Fibroblast of the aortic adventitia (primary cell): ENCODE measurements around the gene PPP2R5B. TPM values are rescaled to one million over a fixed set of nuclear protein-coding genes. Genes with fewer than 3 reads are reported as not detected.
A peak's percentile ranks its signal among the peaks of the same experiment; 100 is the strongest.

Experiments used
- DNase-seq: peaks from one replicate; pipeline ENCODE4 v3.0.0-alpha.2; 2010; ENCODE audit warnings: low read depth
- H3K4me3 ChIP-seq: 2 replicates; pipeline ENCODE4 v1.5.1; 2011; ENCODE audit warnings: low read depth, mild to moderate bottlenecking, control low read depth, low read length, moderate library complexity
- CTCF ChIP-seq: IDR thresholded peaks from 2 replicates; pipeline ENCODE4 v1.5.1; 2011; ENCODE audit warnings: mild to moderate bottlenecking, low read length, control low read depth, inconsistent platforms; ENCODE audit not compliant: insufficient read depth
- total RNA-seq: library from RNA; depleted of rRNA; stranded (reverse); fragments of >200 nt; gene quantifications from 2 replicates; pipeline ENCODE4 v1.2.3, GENCODE V29; 2012; ENCODE audit warnings: low replicate concordance

Gene PPP2R5B
- total RNA-seq, 1 donor = 7.9 TPM

- DNase-seq = peak; percentile 65
- peak overlapping the region; percentile 59 for H3K4me3 ChIP-seq
- TF ChIP-seq CTCF = peak; percentile 26
These were observed 6.5 kb upstream of the PPP2R5B start for GRCh38 chr11:64918017-64918416.

GRCh38 chr11:64919627-64920026 is 4.9 kb upstream of the PPP2R5B start:
- DNase-seq = no peak
- no peak overlapping the region for H3K4me3 ChIP-seq
- TF ChIP-seq CTCF = no peak

GRCh38 chr11:64920124-64920523 is 4.4 kb upstream of the PPP2R5B start:
- no peak for TF ChIP-seq CTCF
- no peak for DNase-seq
- no peak overlapping the region for H3K4me3 ChIP-seq

GRCh38 chr11:64921384-64921783 is 3.1 kb upstream of the PPP2R5B start:
- no peak for DNase-seq
- no peak for TF ChIP-seq CTCF
- H3K4me3 ChIP-seq = no peak overlapping the region

- no peak for TF ChIP-seq CTCF
- no peak overlapping the region for H3K4me3 ChIP-seq
These were observed 1.3 kb upstream of the PPP2R5B start for GRCh38 chr11:64923151-64923661.

GRCh38 chr11:64924910-64925284 is 408 bp downstream of the PPP2R5B start:
- TF ChIP-seq CTCF = no peak
- no peak for DNase-seq
- peak overlapping the region; percentile 84 for H3K4me3 ChIP-seq

More at GRCh38 chr11:64923151-64923661, 1.3 kb upstream of the PPP2R5B start:
- DNase-seq = no peak
